Renal cortical epithelial cell (primary cell): ENCODE results near the gene UGDH. TPM values are rescaled to one million over a fixed set of nuclear protein-coding genes. Genes with fewer than 3 reads are reported as not detected.
A peak's percentile ranks its signal among the peaks of the same experiment; 100 is the strongest.
"Not testable (repeated sequence)": the region's sequence is repeated elsewhere in the genome, so short reads cannot be mapped to it uniquely, and the experiment has no call there.

Experiments
- DNase-seq: peaks from one replicate; pipeline ENCODE4 v3.0.0-alpha.2; 2011; ENCODE audit warnings: low read depth
- total RNA-seq: library from RNA; depleted of rRNA; stranded (reverse); fragments of >200 nt; gene quantifications from 2 replicates; pipeline ENCODE4 v1.2.3, GENCODE V29; 2014

UGDH gene
- total RNA-seq: 317 and 424 TPM in 2 replicates

GRCh38 chr4:39527296-39528060 is at the start of gene UGDH:
Gene UGDH, minus strand, starts transcription at chr4:39527439. Its CDS starts 5,927 bp downstream, at chr4:39521512.
- peak; percentile 95 for DNase-seq

GRCh38 chr4:39574946-39575345 is 47.7 kb upstream of the UGDH start:
- DNase-seq: no peak

- DNase-seq: no peak
These were observed 44.3 kb upstream of the UGDH start for GRCh38 chr4:39571504-39571903.

- DNase-seq: no peak
These were observed 43.8 kb upstream of the UGDH start for GRCh38 chr4:39571054-39571453.

GRCh38 chr4:39569209-39569608 is 42.0 kb upstream of the UGDH start:
- no peak for DNase-seq

- peak; percentile 31 for DNase-seq
These were observed 41.6 kb upstream of the UGDH start for GRCh38 chr4:39568805-39569204.

- peak; percentile 81 for DNase-seq
These were observed 38.8 kb upstream of the UGDH start for GRCh38 chr4:39565878-39566600.

GRCh38 chr4:39563346-39563847 is 36.2 kb upstream of the UGDH start:
- DNase-seq: no peak

- DNase-seq: no peak
These were observed 35.6 kb upstream of the UGDH start for GRCh38 chr4:39562792-39563191.

GRCh38 chr4:39559626-39560025 is 32.4 kb upstream of the UGDH start:
- no peak for DNase-seq

GRCh38 chr4:39555472-39555871 is 28.2 kb upstream of the UGDH start:
- no peak for DNase-seq

- DNase-seq: peak; percentile 27
These were observed 21.3 kb upstream of the UGDH start for GRCh38 chr4:39548425-39549067.

GRCh38 chr4:39544580-39545315 is 17.5 kb upstream of the UGDH start:
- DNase-seq: no peak

GRCh38 chr4:39544080-39544479 is 16.8 kb upstream of the UGDH start:
- not testable (repeated sequence) for DNase-seq

- no peak for DNase-seq
These were observed 15.8 kb upstream of the UGDH start for GRCh38 chr4:39543034-39543433.

- DNase-seq: peak; percentile 80
These were observed 15.4 kb upstream of the UGDH start for GRCh38 chr4:39542611-39543012.

GRCh38 chr4:39541987-39542610 is 14.9 kb upstream of the UGDH start:
- DNase-seq: peak; percentile 69

GRCh38 chr4:39539089-39539611 is 11.9 kb upstream of the UGDH start:
- DNase-seq: peak; percentile 65

- no peak for DNase-seq
These were observed 6.3 kb upstream of the UGDH start for GRCh38 chr4:39533541-39533940.

- DNase-seq: not testable (repeated sequence)
These were observed 5.0 kb upstream of the UGDH start for GRCh38 chr4:39532237-39532636.

- DNase-seq: no peak
These were observed 3.4 kb upstream of the UGDH start for GRCh38 chr4:39530682-39531081.
